ENCODE results near the gene COL4A6.

DNA sequence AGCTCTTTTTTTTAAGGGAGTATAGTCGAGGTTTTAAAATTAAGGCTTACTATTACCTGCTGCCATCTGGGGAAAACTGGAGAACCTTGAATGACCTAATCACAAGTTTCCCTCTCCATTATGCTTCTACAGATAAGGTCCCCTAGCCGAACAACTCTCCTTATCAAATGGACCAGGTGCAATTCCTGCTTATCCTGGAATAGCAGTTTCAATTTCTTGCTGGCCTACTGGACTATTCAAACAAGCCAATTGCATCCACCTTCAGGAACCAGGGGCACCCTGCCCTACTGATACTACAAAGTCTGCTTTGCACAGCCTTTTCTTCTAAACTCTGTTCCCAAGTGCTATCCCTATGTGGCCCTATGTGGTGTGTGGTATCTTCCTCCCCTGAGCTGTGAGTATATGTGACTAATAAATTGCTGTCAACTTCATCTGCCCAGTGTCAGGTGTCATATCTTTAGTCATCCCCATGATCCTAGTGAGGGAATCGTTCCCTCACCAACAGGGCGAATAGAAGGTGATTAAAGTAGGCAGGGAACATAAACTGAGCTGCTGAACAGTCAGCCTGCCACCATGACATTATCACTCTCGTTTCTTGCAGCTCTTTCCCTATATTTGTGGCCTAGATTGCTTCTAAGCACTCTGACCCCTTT, 218.1 kb downstream of the COL4A6 start:
- TF ChIP-seq CEBPB (IDR thresholded peaks at IDR 0.05) (no peak), NFIC (IDR thresholded peaks at IDR 0.05) (no peak), EGR1 (IDR thresholded peaks at IDR 0.05) (no peak), RAD21 (IDR thresholded peaks at IDR 0.05; ENCODE audit: low read depth) (no peak), EP300 (IDR thresholded peaks at IDR 0.05; ENCODE audit: borderline replicate concordance) (no peak), YY1 (IDR thresholded peaks at IDR 0.05; ENCODE audit: low read depth) (no peak), FOXM1 (IDR thresholded peaks at IDR 0.05; ENCODE audit: borderline replicate concordance, low read depth) (no peak), TEAD4 (IDR thresholded peaks at IDR 0.05) (no peak), CREB1 (IDR thresholded peaks at IDR 0.05; ENCODE audit: low read depth) (no peak), ZBTB7A (IDR thresholded peaks at IDR 0.05; ENCODE audit: low read depth) (no peak), TCF12 (IDR thresholded peaks at IDR 0.05; ENCODE audit: low read depth) (no peak), TAF1 (IDR thresholded peaks at IDR 0.05; ENCODE audit: low read depth) (no peak)
- TF ChIP-seq, protein P1, sequence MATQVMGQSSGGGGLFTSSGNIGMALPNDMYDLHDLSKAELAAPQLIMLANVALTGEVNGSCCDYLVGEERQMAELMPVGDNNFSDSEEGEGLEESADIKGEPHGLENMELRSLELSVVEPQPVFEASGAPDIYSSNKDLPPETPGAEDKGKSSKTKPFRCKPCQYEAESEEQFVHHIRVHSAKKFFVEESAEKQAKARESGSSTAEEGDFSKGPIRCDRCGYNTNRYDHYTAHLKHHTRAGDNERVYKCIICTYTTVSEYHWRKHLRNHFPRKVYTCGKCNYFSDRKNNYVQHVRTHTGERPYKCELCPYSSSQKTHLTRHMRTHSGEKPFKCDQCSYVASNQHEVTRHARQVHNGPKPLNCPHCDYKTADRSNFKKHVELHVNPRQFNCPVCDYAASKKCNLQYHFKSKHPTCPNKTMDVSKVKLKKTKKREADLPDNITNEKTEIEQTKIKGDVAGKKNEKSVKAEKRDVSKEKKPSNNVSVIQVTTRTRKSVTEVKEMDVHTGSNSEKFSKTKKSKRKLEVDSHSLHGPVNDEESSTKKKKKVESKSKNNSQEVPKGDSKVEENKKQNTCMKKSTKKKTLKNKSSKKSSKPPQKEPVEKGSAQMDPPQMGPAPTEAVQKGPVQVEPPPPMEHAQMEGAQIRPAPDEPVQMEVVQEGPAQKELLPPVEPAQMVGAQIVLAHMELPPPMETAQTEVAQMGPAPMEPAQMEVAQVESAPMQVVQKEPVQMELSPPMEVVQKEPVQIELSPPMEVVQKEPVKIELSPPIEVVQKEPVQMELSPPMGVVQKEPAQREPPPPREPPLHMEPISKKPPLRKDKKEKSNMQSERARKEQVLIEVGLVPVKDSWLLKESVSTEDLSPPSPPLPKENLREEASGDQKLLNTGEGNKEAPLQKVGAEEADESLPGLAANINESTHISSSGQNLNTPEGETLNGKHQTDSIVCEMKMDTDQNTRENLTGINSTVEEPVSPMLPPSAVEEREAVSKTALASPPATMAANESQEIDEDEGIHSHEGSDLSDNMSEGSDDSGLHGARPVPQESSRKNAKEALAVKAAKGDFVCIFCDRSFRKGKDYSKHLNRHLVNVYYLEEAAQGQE (IDR thresholded peaks at IDR 0.05; ENCODE audit: low read depth) = no peak
- TF ChIP-seq, protein P2, sequence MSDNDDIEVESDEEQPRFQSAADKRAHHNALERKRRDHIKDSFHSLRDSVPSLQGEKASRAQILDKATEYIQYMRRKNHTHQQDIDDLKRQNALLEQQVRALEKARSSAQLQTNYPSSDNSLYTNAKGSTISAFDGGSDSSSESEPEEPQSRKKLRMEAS (IDR thresholded peaks at IDR 0.05) = no peak

Data from Ishikawa (cell line).